Adrenal gland (tissue), 5 donors: ENCODE data around the gene VPS18.

ENCODE experiments used
- POLR2A ChIP-seq, 2 donors: fragments of 450-650 bp; IDR thresholded peaks; one replicate each; pipeline ENCODE4 v1.6.1; 2017; ENCODE audit warnings: antibody characterized with exemption in 2 of 2, mild to moderate bottlenecking in 2 of 2, moderate library complexity in 1 of 2
- TF ChIP-seq, protein P1 (sequence below), 6 experiments: fragments of 450-650 bp in 4 of 6; fragments of 200-600 bp in 2 of 6; sonication (generic) in 1 of 6; IDR thresholded peaks; 1 replicate in 5 of 6; 2 replicates in 1 of 6; pipeline versions ENCODE4 v1.5.1 to v1.8.0; 2016 to 2021; ENCODE audit warnings: antibody characterized with exemption in 6 of 6, mild to moderate bottlenecking in 2 of 6, moderate library complexity in 1 of 6
- donor health status: DM: no; HTN: no; CAD: no.

DNA sequence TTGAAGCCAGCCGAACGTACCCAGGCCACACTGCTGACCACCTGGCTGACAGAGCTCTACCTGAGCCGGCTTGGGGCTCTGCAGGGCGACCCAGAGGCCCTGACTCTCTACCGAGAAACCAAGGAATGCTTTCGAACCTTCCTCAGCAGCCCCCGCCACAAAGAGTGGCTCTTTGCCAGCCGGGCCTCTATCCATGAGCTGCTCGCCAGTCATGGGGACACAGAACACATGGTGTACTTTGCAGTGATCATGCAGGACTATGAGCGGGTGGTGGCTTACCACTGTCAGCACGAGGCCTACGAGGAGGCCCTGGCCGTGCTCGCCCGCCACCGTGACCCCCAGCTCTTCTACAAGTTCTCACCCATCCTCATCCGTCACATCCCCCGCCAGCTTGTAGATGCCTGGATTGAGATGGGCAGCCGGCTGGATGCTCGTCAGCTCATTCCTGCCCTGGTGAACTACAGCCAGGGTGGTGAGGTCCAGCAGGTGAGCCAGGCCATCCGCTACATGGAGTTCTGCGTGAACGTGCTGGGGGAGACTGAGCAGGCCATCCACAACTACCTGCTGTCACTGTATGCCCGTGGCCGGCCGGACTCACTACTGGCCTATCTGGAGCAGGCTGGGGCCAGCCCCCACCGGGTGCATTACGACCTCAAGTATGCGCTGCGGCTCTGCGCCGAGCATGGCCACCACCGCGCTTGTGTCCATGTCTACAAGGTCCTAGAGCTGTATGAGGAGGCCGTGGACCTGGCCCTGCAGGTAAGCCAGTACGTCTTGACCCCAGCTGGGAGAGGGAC lies 6.2 kb downstream of the VPS18 start:
- TF ChIP-seq POLR2A (IDR thresholded peaks at IDR 0.05), result no peak
- TF ChIP-seq, protein P1, sequence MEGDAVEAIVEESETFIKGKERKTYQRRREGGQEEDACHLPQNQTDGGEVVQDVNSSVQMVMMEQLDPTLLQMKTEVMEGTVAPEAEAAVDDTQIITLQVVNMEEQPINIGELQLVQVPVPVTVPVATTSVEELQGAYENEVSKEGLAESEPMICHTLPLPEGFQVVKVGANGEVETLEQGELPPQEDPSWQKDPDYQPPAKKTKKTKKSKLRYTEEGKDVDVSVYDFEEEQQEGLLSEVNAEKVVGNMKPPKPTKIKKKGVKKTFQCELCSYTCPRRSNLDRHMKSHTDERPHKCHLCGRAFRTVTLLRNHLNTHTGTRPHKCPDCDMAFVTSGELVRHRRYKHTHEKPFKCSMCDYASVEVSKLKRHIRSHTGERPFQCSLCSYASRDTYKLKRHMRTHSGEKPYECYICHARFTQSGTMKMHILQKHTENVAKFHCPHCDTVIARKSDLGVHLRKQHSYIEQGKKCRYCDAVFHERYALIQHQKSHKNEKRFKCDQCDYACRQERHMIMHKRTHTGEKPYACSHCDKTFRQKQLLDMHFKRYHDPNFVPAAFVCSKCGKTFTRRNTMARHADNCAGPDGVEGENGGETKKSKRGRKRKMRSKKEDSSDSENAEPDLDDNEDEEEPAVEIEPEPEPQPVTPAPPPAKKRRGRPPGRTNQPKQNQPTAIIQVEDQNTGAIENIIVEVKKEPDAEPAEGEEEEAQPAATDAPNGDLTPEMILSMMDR (IDR thresholded peaks at IDR 0.05), result no peak
